Uterus (tissue), 2 donors: ENCODE measurements around the gene DCPS.

ENCODE experiments used
- POLR2A ChIP-seq, 2 donors: fragments of 450-650 bp; IDR thresholded peaks; one replicate each; pipeline ENCODE4 v1.6.1; 2016; ENCODE audit warnings: antibody characterized with exemption in 2 of 2, mild to moderate bottlenecking in 1 of 2, moderate library complexity in 1 of 2
- TF ChIP-seq, protein P1 (sequence below), 4 experiments: fragments of 200-600 bp in 2 of 4; fragments of 450-650 bp in 2 of 4; sonication (generic) in 2 of 4; IDR thresholded peaks; one replicate each; pipeline ENCODE4 v1.5.1; 2016 to 2019; ENCODE audit warnings: antibody characterized with exemption in 4 of 4, mild to moderate bottlenecking in 2 of 4, moderate library complexity in 1 of 4

DNA sequence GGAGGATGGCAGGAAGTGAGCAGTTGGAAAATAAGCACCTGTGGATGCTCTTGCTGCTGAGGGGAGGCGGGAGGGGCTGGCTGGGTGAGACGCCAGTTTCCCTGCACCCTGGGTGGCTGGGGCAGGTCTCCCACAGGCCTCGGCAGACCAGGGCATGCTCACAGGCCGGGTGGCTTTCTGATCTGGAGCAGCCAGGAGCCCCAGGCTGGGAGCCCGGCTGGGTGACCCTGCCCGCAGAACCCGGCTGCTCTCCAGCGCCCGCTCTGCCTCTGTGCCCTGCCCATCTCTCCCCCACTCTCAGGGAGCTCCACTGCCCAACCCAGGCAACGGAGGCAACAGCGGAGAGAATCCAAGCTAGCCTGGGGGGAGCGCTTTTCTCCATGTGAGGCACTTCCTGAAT is 24.6 kb downstream of the DCPS start:
- TF ChIP-seq, protein P1, sequence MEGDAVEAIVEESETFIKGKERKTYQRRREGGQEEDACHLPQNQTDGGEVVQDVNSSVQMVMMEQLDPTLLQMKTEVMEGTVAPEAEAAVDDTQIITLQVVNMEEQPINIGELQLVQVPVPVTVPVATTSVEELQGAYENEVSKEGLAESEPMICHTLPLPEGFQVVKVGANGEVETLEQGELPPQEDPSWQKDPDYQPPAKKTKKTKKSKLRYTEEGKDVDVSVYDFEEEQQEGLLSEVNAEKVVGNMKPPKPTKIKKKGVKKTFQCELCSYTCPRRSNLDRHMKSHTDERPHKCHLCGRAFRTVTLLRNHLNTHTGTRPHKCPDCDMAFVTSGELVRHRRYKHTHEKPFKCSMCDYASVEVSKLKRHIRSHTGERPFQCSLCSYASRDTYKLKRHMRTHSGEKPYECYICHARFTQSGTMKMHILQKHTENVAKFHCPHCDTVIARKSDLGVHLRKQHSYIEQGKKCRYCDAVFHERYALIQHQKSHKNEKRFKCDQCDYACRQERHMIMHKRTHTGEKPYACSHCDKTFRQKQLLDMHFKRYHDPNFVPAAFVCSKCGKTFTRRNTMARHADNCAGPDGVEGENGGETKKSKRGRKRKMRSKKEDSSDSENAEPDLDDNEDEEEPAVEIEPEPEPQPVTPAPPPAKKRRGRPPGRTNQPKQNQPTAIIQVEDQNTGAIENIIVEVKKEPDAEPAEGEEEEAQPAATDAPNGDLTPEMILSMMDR (IDR thresholded peaks at IDR 0.05), result no peak
- TF ChIP-seq POLR2A (IDR thresholded peaks at IDR 0.05), result no peak
